ENCODE measurements around the gene UROC1.

The UROC1 gene

GRCh38 chr3:126516152-126516935, 1.2 kb downstream of the UROC1 start:
- DNase-seq (ENCODE audit: low read depth), result no peak

DNA sequence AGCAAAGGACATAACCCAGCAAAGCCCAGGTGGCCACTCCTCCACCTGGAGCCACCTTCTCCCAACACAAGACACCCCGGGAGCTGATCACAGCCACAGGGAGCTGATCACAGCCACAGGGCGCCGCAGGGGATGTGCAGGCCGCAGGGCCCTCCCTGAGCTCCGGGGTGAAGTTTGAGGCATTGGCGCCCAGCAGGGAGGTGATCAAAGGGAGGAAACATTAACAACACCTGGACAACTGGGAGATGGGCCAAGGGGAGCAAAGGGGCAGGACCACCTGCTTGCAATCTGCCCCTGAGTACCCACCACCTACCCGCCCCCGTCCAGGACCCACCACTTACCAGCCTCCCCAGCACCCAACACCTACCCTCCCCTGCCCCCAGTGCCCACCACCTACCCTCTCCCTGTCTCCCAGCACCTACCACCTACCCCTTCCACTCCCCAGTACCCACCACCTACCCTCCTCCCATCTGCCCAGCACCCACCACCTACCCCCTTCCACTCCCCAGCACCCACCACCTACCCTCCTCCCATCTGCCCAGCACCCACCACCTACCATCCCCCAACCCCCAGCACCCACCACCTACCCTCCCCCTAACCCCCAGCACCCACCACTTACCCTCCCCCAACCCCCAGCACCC, 2.4 kb downstream of the UROC1 start:
- DNase-seq (ENCODE audit: low read depth), result no peak

- DNase-seq (ENCODE audit: low read depth), result no peak
Measured at GRCh38 chr3:126514161-126514560, 3.4 kb downstream of the UROC1 start.

DNA sequence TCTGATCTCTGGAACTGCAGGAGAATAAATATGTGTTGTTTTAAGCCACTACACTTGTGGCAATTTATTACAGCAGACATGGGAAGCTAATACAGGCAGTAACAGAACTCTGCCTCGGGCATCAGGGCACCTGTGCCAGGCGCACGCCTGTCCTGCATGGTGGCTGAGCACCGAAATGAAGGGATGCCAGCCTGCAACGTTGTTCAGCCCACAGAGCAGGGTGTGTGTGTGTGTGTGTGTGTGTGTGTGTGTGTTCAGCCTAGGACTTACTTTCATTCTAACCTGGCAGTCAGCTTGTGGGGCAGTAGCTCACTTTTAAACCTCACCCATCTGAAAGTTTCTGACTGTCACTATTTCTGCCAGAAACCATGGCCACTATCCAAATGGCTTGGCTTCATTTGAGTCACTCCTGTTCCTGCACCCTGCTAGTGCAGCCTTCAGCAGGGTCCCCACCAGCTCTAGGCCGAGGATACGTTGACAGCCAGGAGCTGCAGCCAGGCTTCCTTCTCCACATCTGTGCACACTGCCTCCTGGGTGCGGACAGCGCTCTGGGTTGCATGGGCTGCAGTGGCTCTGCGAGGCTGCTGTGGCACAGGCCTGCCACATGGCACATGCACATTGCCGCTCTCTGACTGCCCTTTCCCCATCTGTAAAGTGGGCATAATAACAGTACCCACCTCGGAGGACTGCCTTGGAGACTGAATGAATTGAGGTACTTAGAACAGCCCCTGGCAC, 4.5 kb downstream of the UROC1 start:
- DNase-seq (ENCODE audit: low read depth), result no peak

GRCh38 chr3:126512026-126512425, 5.5 kb downstream of the UROC1 start:
- no peak for DNase-seq (ENCODE audit: low read depth)

DNA sequence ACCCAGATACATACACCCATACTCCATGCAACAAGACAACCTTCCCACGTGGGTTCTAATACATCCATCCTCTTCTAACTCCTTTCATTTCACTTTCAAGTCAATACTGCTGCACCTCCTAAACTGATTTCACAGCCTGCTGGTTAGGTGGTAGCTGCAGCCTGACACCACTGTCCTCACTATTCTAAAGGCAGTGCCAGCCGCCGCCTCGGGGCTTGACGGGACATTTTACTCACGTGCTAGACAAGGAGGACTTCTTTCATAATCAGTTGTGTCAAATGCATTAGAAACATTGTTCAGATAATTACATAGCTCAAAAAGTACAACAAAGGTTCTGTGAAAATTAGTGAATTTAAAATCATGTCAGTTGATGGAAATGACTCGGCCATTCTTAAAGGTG, 6.3 kb downstream of the UROC1 start:
- DNase-seq (ENCODE audit: low read depth), result no peak

GRCh38 chr3:126510308-126510910, 7.2 kb downstream of the UROC1 start:
- no peak for DNase-seq (ENCODE audit: low read depth)

- DNase-seq (ENCODE audit: low read depth), result no peak
Measured at GRCh38 chr3:126509597-126510307, 7.8 kb downstream of the UROC1 start.

DNA sequence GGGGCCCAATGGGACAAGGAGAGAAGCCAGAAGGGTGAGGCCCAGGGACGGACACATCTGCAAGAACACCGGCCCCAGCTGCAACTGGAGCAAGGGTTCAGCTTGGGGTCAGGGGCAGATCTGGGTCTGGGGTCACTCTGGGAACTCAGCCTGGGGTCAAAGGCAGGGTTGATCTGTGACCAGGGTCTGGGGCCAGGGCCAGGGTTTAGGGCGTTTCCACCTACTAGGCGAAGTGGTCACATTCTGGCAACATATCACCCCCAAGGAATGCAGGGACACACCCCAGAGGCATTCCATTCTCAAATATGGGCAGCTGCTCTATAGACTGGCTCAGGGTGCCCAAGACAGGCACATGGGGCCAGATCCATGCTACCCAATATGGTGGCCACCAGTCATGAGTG, 9.0 kb downstream of the UROC1 start:
- DNase-seq (ENCODE audit: low read depth), result peak; percentile 34

DNA sequence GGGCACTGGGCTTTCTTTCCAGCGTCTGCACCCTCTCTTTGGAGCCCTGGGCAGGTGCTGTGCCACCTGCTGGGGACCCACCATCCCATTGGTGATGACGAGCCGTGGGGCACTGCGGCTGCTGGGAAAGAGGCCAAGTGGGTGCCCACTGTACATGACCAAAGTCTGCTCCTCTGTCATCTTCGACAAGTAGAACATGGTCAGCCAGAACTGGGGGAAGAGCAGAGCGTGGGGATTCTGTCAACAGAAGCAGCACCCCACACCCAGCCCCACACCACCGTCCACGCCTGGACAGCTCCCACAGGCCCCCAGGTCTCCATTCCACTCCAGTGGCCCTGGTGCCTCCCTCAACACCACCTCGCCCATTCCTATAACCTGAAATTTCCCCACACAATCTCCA, 9.7 kb downstream of the UROC1 start:
- no peak for DNase-seq (ENCODE audit: low read depth)

DNA sequence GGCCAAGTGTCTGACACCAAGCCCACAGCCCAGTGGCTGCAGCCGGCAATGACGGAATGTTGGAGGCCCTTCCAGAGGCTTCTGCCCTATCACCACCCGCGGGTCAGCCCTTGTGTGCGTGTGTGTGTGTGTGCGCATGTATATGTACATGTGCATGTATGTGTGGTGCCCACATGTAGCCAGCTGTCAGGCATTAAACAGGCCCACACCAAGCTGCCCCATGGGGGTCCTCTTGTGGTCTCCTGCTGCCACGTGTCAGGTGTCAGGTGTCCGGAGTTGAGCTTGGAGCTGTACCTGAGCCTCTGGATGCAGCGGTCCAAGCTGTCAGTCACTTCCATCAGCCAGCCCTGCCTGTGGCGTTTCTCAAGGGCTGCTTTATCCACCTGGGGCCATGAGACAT, 13.9 kb downstream of the UROC1 start:
- DNase-seq (ENCODE audit: low read depth), result no peak

- no peak for DNase-seq (ENCODE audit: low read depth)
Measured at GRCh38 chr3:126502656-126503055, 14.9 kb downstream of the UROC1 start.

- DNase-seq (ENCODE audit: low read depth), result no peak
Measured at GRCh38 chr3:126501736-126502135, 15.8 kb downstream of the UROC1 start.

DNA sequence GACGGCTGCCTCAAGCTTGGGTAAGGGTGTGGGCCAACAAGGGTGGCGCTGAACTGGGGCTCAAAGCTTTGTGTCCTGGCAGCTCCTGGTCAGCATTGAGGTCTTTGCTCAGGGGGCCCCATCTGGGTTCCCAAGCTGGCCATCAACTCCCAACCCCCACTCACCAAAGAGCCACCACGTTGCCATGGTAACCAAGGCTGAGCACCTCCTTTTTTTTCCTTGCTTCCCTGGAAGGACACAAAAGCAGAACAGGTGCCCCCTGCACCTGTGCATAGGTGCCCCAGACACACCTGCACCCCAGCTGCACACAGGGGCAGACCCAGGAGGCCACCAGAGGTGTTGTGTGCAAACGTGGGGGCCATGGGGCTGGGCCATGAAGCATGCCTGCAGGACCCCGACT, 16.5 kb downstream of the UROC1 start:
- no peak for DNase-seq (ENCODE audit: low read depth)

GRCh38 chr3:126500016-126500415, 17.6 kb downstream of the UROC1 start:
- no peak for DNase-seq (ENCODE audit: low read depth)

GRCh38 chr3:126499401-126499800, 18.2 kb downstream of the UROC1 start:
- DNase-seq (ENCODE audit: low read depth), result no peak

- no peak for DNase-seq (ENCODE audit: low read depth)
Measured at GRCh38 chr3:126498929-126499328, 18.6 kb downstream of the UROC1 start.

DNA sequence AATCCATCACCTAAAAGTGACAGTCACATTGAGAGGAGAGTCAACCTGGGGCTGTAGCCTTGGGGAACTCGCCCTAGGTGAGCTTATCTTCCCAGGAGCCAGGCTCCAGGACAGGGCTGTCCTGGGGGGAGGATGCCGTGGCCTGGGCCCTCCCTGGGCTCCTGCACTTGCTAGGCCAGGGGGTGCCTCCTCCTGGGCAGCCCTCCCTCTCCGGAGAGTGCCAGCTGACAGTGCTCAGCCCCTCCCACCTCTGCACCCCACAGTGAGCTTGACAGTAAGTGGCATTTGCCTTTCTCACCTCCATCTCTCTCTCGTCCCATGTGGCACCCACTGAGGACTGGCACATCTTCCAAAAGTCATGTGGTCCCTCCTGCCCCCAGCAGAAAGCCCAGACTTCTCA, 19.1 kb downstream of the UROC1 start:
- no peak for DNase-seq (ENCODE audit: low read depth)

GRCh38 chr3:126497956-126498355, 19.6 kb downstream of the UROC1 start:
- DNase-seq (ENCODE audit: low read depth), result no peak

- DNase-seq (ENCODE audit: low read depth), result no peak
Measured at GRCh38 chr3:126496894-126497850, 20.4 kb downstream of the UROC1 start.

DNA sequence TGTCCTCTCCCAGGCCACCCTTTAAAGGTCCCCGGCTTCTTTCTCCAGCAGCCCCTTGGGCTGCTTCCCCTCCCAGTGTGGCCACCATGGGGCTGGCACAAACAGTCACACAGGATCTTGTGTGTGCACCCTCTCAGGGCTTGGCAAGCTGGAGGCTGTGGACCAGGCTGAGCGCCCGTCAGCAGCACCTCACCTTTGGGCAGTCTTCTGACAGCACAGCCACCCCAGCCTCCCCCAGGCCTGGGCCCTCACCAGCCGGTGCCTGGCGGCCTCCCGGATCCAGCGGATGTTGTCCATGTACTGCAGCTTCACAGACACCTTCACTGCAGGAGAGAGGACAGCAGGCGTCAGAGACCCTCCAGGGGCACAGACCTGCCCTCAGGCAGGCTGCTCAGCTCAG, 21.8 kb downstream of the UROC1 start:
- DNase-seq (ENCODE audit: low read depth), result no peak

All from EH (cell line).